ENCODE results near the gene STAT4.

Gene STAT4

DNA sequence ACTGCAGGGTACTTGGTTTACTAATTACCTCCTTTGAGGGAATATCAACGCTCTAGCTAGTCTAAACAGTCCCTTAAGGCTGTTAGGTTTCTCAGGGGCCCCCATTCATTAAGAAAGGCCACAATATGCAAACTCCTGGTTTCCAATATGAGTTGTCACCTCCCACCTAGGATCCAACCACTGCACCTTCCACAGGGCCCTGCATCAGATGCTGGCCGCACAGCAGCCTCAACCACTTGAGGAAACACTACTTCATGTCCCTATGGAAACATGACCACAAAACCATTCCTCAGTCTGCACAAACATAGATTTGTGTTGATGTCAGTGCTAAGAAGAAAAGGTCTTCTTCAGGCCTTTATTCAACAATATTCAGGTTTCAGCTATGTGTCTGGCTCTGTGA is 40.9 kb downstream of the STAT4 start:
- Mint-ChIP-seq H3K4me3 (no peak overlapping the region), H3K9me3 (no peaks in the 10 kb centered on the region), H3K27me3 (ENCODE audit: low read depth, poor library complexity) (peaks cover 3% of the 10 kb centered on the region), H3K4me1 (no peaks in the 10 kb centered on the region), H3K36me3 (ENCODE audit: low read depth) (no peaks in the 10 kb centered on the region), H3K27ac (no peak overlapping the region)
- TF ChIP-seq, protein P1, sequence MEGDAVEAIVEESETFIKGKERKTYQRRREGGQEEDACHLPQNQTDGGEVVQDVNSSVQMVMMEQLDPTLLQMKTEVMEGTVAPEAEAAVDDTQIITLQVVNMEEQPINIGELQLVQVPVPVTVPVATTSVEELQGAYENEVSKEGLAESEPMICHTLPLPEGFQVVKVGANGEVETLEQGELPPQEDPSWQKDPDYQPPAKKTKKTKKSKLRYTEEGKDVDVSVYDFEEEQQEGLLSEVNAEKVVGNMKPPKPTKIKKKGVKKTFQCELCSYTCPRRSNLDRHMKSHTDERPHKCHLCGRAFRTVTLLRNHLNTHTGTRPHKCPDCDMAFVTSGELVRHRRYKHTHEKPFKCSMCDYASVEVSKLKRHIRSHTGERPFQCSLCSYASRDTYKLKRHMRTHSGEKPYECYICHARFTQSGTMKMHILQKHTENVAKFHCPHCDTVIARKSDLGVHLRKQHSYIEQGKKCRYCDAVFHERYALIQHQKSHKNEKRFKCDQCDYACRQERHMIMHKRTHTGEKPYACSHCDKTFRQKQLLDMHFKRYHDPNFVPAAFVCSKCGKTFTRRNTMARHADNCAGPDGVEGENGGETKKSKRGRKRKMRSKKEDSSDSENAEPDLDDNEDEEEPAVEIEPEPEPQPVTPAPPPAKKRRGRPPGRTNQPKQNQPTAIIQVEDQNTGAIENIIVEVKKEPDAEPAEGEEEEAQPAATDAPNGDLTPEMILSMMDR (IDR thresholded peaks at IDR 0.05), result no peak
- no peak for DNase-seq

GRCh38 chr2:191108331-191108730 is 42.5 kb downstream of the STAT4 start:
- Mint-ChIP-seq H3K4me1 (no peaks in the 10 kb centered on the region), H3K4me3 (no peak overlapping the region), H3K27me3 (ENCODE audit: low read depth, poor library complexity) (peaks cover 3% of the 10 kb centered on the region), H3K27ac (no peak overlapping the region), H3K36me3 (ENCODE audit: low read depth) (no peaks in the 10 kb centered on the region), H3K9me3 (no peaks in the 10 kb centered on the region)
- TF ChIP-seq, protein P1 (IDR thresholded peaks at IDR 0.05), result no peak
- DNase-seq, result no peak

- no peak for DNase-seq
- H3K4me3 Mint-ChIP-seq, result no peak overlapping the region
- H3K4me1 Mint-ChIP-seq, result no peaks in the 10 kb centered on the region
- no peak overlapping the region for H3K27ac Mint-ChIP-seq
- no peaks in the 10 kb centered on the region for H3K9me3 Mint-ChIP-seq
- TF ChIP-seq, protein P1 (IDR thresholded peaks at IDR 0.05), result no peak
- H3K36me3 Mint-ChIP-seq (ENCODE audit: low read depth), result no peaks in the 10 kb centered on the region
- no peaks in the 10 kb centered on the region for H3K27me3 Mint-ChIP-seq (ENCODE audit: low read depth, poor library complexity)
Observed at GRCh38 chr2:191105082-191105481, 45.7 kb downstream of the STAT4 start.

GRCh38 chr2:191103774-191104173 is 47.0 kb downstream of the STAT4 start:
- H3K27ac Mint-ChIP-seq, result no peak overlapping the region
- H3K4me3 Mint-ChIP-seq, result no peak overlapping the region
- no peak for DNase-seq
- TF ChIP-seq, protein P1 (IDR thresholded peaks at IDR 0.05), result no peak
- no peaks in the 10 kb centered on the region for H3K4me1 Mint-ChIP-seq
- H3K27me3 Mint-ChIP-seq (ENCODE audit: low read depth, poor library complexity), result no peaks in the 10 kb centered on the region
- no peaks in the 10 kb centered on the region for H3K36me3 Mint-ChIP-seq (ENCODE audit: low read depth)
- no peaks in the 10 kb centered on the region for H3K9me3 Mint-ChIP-seq

DNA sequence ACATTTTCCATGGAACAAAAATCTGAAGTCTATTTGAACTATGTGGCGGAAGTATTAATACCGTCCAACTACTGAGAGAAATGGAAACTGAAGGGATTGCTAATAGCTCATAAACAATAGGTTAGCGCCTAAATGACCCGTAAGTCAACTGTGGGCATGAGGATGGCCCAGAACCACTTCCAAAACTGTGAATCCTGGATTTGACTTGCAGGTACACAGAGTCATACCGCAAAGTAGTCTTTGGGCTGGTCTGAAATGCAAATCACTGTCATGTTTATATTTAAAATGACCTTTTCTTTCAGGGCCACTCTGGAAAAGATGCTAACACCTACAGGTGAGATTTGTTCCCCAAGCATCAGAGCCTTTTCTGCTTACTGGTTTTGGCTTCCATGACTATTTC is 50.6 kb downstream of the STAT4 start:
- Mint-ChIP-seq H3K4me1 (no peaks in the 10 kb centered on the region), H3K36me3 (ENCODE audit: low read depth) (peaks cover 9% of the 10 kb centered on the region), H3K4me3 (no peak overlapping the region), H3K9me3 (peaks cover 16% of the 10 kb centered on the region), H3K27ac (no peak overlapping the region), H3K27me3 (ENCODE audit: low read depth, poor library complexity) (no peaks in the 10 kb centered on the region)
- DNase-seq, result no peak
- TF ChIP-seq, protein P1 (IDR thresholded peaks at IDR 0.05), result no peak

- no peak overlapping the region for H3K4me3 Mint-ChIP-seq
- no peak overlapping the region for H3K27ac Mint-ChIP-seq
- no peaks in the 10 kb centered on the region for H3K27me3 Mint-ChIP-seq (ENCODE audit: low read depth, poor library complexity)
- no peak for DNase-seq
- TF ChIP-seq, protein P1 (IDR thresholded peaks at IDR 0.05), result no peak
- peaks cover 7% of the 10 kb centered on the region for H3K36me3 Mint-ChIP-seq (ENCODE audit: low read depth)
- H3K4me1 Mint-ChIP-seq, result no peaks in the 10 kb centered on the region
- H3K9me3 Mint-ChIP-seq, result peaks cover 17% of the 10 kb centered on the region
Observed at GRCh38 chr2:191087311-191087710, 63.5 kb downstream of the STAT4 start.

All from nephron progenitor cell (in vitro differentiated cells).